Neural cell (in vitro differentiated cells): ENCODE measurements around the gene RARRES1. TPM values are rescaled to one million over a fixed set of nuclear protein-coding genes. Genes with fewer than 3 reads are reported as not detected.

ENCODE experiments used
- H2AFZ ChIP-seq: fragments of 200-600, 300-800 bp; sonication (generic), shearing (Covaris generic); 2 replicates; pipeline ENCODE4 v1.6.0; 2014; ENCODE audit warnings: low read depth, mild to moderate bottlenecking, antibody characterized with exemption, low read length, moderate library complexity
- H3F3A ChIP-seq: fragments of 200-600 bp; shearing (Covaris generic); 2 replicates; pipeline ENCODE4 v1.6.1; 2016; ENCODE audit warnings: mild to moderate bottlenecking, moderate library complexity, mixed read lengths, antibody characterized with exemption, low read length; ENCODE audit not compliant: insufficient read depth, poor library complexity, severe bottlenecking
- H3K27ac ChIP-seq: fragments of 200-600, 300-800 bp; sonication (generic), shearing (Covaris generic); 2 replicates; pipeline ENCODE4 v1.5.1; 2014; ENCODE audit warnings: mild to moderate bottlenecking, low read length, moderate library complexity
- H3K27me3 ChIP-seq: fragments of 300-800, 200-600 bp; sonication (generic), shearing (Covaris generic); 2 replicates; pipeline ENCODE4 v1.6.0; 2014; ENCODE audit warnings: mild to moderate bottlenecking, low read depth, low read length, moderate library complexity; ENCODE audit not compliant: insufficient read depth
- H3K36me3 ChIP-seq: fragments of 300-800, 200-600 bp; sonication (generic), shearing (Covaris generic); 2 replicates; pipeline ENCODE4 v1.5.1; 2014; ENCODE audit warnings: mild to moderate bottlenecking, antibody characterized with exemption, low read length, moderate library complexity; ENCODE audit not compliant: insufficient read depth
- H3K4me2 ChIP-seq: fragments of 300-800, 200-600 bp; sonication (generic), shearing (Covaris generic); 2 replicates; pipeline ENCODE4 v1.6.0; 2014; ENCODE audit warnings: mild to moderate bottlenecking, low read length
- H3K4me3 ChIP-seq: fragments of 300-800, 200-600 bp; sonication (generic), shearing (Covaris generic); 2 replicates; pipeline ENCODE4 v1.5.1; 2014; ENCODE audit warnings: mild to moderate bottlenecking, low read length, moderate library complexity
- H3K79me2 ChIP-seq: fragments of 200-600 bp; shearing (Covaris generic); replicated peaks from 2 replicates; pipeline ENCODE4 v1.6.0; 2014; ENCODE audit warnings: mild to moderate bottlenecking, low read length, moderate library complexity; ENCODE audit not compliant: insufficient read depth
- H3K9ac ChIP-seq: fragments of 300-800, 200-600 bp; sonication (generic), shearing (Covaris generic); 2 replicates; pipeline ENCODE4 v1.6.1; 2016; ENCODE audit warnings: mild to moderate bottlenecking, low read length, mixed read lengths
- H3K9me2 ChIP-seq: fragments of 200-600 bp; shearing (Covaris generic); 2 replicates; pipeline ENCODE4 v1.6.1; 2016; ENCODE audit warnings: mild to moderate bottlenecking, low read length, mixed read lengths; ENCODE audit not compliant: insufficient read depth
- H3K9me3 ChIP-seq: fragments of 200-600, 300-800 bp; sonication (generic), shearing (Covaris generic); 2 replicates; pipeline ENCODE4 v1.6.1; 2016; ENCODE audit warnings: mild to moderate bottlenecking, mixed run types, low read length, moderate library complexity, mixed read lengths
- H4K20me1 ChIP-seq: fragments of 200-600 bp; shearing (Covaris generic); 2 replicates; pipeline ENCODE4 v1.6.1; 2016; ENCODE audit warnings: mild to moderate bottlenecking, mixed run types; ENCODE audit not compliant: insufficient read depth
- EP300 ChIP-seq: fragments of 450-650 bp; conservative IDR thresholded peaks from 2 replicates; pipeline ENCODE4 v1.6.1; 2014; ENCODE audit warnings: antibody characterized with exemption, mild to moderate bottlenecking, moderate library complexity; ENCODE audit not compliant: poor library complexity, severe bottlenecking
- EZH2 ChIP-seq: fragments of 200-600, 300-800 bp; shearing (Covaris generic), sonication (generic); IDR thresholded peaks from 2 replicates; pipeline ENCODE4 v1.6.1; 2014; ENCODE audit warnings: antibody characterized with exemption, low read length, borderline replicate concordance, mild to moderate bottlenecking; ENCODE audit not compliant: insufficient read depth, poor library complexity, severe bottlenecking
- MXI1 ChIP-seq: fragments of 450-650 bp; conservative IDR thresholded peaks from 2 replicates; pipeline ENCODE4 v1.6.1; 2014; ENCODE audit warnings: antibody characterized with exemption, mild to moderate bottlenecking; ENCODE audit not compliant: poor library complexity, severe bottlenecking
- POLR2AphosphoS5 ChIP-seq: IDR thresholded peaks from 2 replicates; pipeline ENCODE4 v1.6.1; 2012
- RAD21 ChIP-seq: fragments of 450-650 bp; conservative IDR thresholded peaks from 2 replicates; pipeline ENCODE4 v1.6.1; 2014; ENCODE audit warnings: antibody characterized with exemption, mild to moderate bottlenecking, moderate library complexity
- SMC3 ChIP-seq: fragments of 450-650 bp; conservative IDR thresholded peaks from 2 replicates; pipeline ENCODE4 v1.6.1; 2014; ENCODE audit warnings: antibody characterized with exemption, mild to moderate bottlenecking, moderate library complexity; ENCODE audit not compliant: poor library complexity
- TAF1 ChIP-seq: IDR thresholded peaks from 2 replicates; pipeline ENCODE4 v1.6.1; 2012; ENCODE audit warnings: low read depth
- polyA plus RNA-seq: library from polyadenylated mRNA; depleted of rRNA; stranded (reverse); fragments of >200 nt; gene quantifications from 2 replicates; pipeline ENCODE4 v1.2.3, GENCODE V29; 2014
- TF ChIP-seq, protein P1 (sequence below): fragments of 450-650 bp; IDR thresholded peaks from 2 replicates; pipeline ENCODE4 v1.5.1; 2014; ENCODE audit warnings: antibody characterized with exemption, mild to moderate bottlenecking, moderate library complexity; ENCODE audit not compliant: poor library complexity, severe bottlenecking
- TF ChIP-seq, protein P2 (sequence below): IDR thresholded peaks from 2 replicates; pipeline ENCODE4 v1.6.1; 2012; ENCODE audit warnings: borderline replicate concordance

RARRES1 gene
- polyA plus RNA-seq, 1 donor from 2014 or later: not detected

- Histone ChIP-seq H3K27ac (no peak overlapping the region), H4K20me1 (no peaks in the 10 kb centered on the region), H3K27me3 (no peaks in the 10 kb centered on the region), H3K9me3 (no peaks in the 10 kb centered on the region), H3K9ac (no peak overlapping the region), H3K4me3 (no peak overlapping the region), H3K36me3 (peaks cover 18% of the 10 kb centered on the region), H3F3A (no peaks in the 10 kb centered on the region), H3K9me2 (no peaks in the 10 kb centered on the region), H3K4me2 (no peak overlapping the region), H2AFZ (no peak overlapping the region), H3K79me2 (no peaks in the 10 kb centered on the region)
- no peak for TF ChIP-seq POLR2AphosphoS5
- no peak for TF ChIP-seq EZH2
- no peak for TF ChIP-seq SMC3
- TF ChIP-seq TAF1: no peak
- no peak for TF ChIP-seq MXI1
- TF ChIP-seq, protein P1, sequence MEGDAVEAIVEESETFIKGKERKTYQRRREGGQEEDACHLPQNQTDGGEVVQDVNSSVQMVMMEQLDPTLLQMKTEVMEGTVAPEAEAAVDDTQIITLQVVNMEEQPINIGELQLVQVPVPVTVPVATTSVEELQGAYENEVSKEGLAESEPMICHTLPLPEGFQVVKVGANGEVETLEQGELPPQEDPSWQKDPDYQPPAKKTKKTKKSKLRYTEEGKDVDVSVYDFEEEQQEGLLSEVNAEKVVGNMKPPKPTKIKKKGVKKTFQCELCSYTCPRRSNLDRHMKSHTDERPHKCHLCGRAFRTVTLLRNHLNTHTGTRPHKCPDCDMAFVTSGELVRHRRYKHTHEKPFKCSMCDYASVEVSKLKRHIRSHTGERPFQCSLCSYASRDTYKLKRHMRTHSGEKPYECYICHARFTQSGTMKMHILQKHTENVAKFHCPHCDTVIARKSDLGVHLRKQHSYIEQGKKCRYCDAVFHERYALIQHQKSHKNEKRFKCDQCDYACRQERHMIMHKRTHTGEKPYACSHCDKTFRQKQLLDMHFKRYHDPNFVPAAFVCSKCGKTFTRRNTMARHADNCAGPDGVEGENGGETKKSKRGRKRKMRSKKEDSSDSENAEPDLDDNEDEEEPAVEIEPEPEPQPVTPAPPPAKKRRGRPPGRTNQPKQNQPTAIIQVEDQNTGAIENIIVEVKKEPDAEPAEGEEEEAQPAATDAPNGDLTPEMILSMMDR: no peak
- TF ChIP-seq EP300: no peak
- TF ChIP-seq, protein P2, sequence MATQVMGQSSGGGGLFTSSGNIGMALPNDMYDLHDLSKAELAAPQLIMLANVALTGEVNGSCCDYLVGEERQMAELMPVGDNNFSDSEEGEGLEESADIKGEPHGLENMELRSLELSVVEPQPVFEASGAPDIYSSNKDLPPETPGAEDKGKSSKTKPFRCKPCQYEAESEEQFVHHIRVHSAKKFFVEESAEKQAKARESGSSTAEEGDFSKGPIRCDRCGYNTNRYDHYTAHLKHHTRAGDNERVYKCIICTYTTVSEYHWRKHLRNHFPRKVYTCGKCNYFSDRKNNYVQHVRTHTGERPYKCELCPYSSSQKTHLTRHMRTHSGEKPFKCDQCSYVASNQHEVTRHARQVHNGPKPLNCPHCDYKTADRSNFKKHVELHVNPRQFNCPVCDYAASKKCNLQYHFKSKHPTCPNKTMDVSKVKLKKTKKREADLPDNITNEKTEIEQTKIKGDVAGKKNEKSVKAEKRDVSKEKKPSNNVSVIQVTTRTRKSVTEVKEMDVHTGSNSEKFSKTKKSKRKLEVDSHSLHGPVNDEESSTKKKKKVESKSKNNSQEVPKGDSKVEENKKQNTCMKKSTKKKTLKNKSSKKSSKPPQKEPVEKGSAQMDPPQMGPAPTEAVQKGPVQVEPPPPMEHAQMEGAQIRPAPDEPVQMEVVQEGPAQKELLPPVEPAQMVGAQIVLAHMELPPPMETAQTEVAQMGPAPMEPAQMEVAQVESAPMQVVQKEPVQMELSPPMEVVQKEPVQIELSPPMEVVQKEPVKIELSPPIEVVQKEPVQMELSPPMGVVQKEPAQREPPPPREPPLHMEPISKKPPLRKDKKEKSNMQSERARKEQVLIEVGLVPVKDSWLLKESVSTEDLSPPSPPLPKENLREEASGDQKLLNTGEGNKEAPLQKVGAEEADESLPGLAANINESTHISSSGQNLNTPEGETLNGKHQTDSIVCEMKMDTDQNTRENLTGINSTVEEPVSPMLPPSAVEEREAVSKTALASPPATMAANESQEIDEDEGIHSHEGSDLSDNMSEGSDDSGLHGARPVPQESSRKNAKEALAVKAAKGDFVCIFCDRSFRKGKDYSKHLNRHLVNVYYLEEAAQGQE: no peak
- no peak for TF ChIP-seq RAD21
These were observed 68.4 kb downstream of the RARRES1 start for GRCh38 chr3:158663832-158664231.

- no peak overlapping the region for H2AFZ ChIP-seq
- H3K79me2 ChIP-seq: no peaks in the 10 kb centered on the region
- no peak for TF ChIP-seq RAD21
- no peak for TF ChIP-seq POLR2AphosphoS5
- no peak overlapping the region for H3K27ac ChIP-seq
- no peak overlapping the region for H3K9ac ChIP-seq
- H3K4me2 ChIP-seq: no peak overlapping the region
- H3K9me2 ChIP-seq: no peaks in the 10 kb centered on the region
- no peaks in the 10 kb centered on the region for H3K9me3 ChIP-seq
- no peaks in the 10 kb centered on the region for H3F3A ChIP-seq
- no peaks in the 10 kb centered on the region for H3K27me3 ChIP-seq
- H3K4me3 ChIP-seq: no peak overlapping the region
- H3K36me3 ChIP-seq: peaks cover 13% of the 10 kb centered on the region
- no peaks in the 10 kb centered on the region for H4K20me1 ChIP-seq
These were observed 69.0 kb downstream of the RARRES1 start for GRCh38 chr3:158663246-158663645.

- peaks cover 11% of the 10 kb centered on the region for H3K36me3 ChIP-seq
These were observed 71.5 kb downstream of the RARRES1 start for GRCh38 chr3:158660711-158661110.

More at GRCh38 chr3:158660711-158661110, 71.5 kb downstream of the RARRES1 start:
- Histone ChIP-seq H3K4me2 (no peak overlapping the region), H3K79me2 (no peaks in the 10 kb centered on the region), H3K9ac (no peak overlapping the region), H3K4me3 (no peak overlapping the region), H3K27me3 (no peaks in the 10 kb centered on the region), H3K9me2 (no peaks in the 10 kb centered on the region), H3F3A (no peaks in the 10 kb centered on the region), H2AFZ (no peak overlapping the region), H3K9me3 (no peaks in the 10 kb centered on the region), H3K27ac (no peak overlapping the region), H4K20me1 (no peaks in the 10 kb centered on the region)
- no peak for TF ChIP-seq RAD21
- TF ChIP-seq MXI1: no peak
- TF ChIP-seq, protein P2: no peak
- TF ChIP-seq, protein P1: no peak
- no peak for TF ChIP-seq EP300
- TF ChIP-seq SMC3: no peak
- TF ChIP-seq POLR2AphosphoS5: no peak
- TF ChIP-seq TAF1: no peak
- TF ChIP-seq EZH2: no peak
